Measurements from ENCODE around the gene INO80.
A peak's percentile ranks its signal among the peaks of the same experiment; 100 is the strongest.
"Not testable (repeated sequence)": the region's sequence is repeated elsewhere in the genome, so short reads cannot be mapped to it uniquely, and the experiment has no call there.

The INO80 gene

GRCh38 chr15:40963201-40963600 is 152.9 kb downstream of the INO80 start:
- no peak for TF ChIP-seq ZFX (IDR thresholded peaks at IDR 0.05)
- no peak overlapping the region for H3K27ac ChIP-seq

GRCh38 chr15:40962317-40962716 is 153.8 kb downstream of the INO80 start:
- H3K27ac ChIP-seq, result not testable (repeated sequence)

GRCh38 chr15:40961740-40962139 is 154.3 kb downstream of the INO80 start:
- H3K27ac ChIP-seq, result not testable (repeated sequence)

- H3K27ac ChIP-seq, result no peak overlapping the region
- TF ChIP-seq ZFX (IDR thresholded peaks at IDR 0.05), result no peak
- TF ChIP-seq CTCF (conservative IDR thresholded peaks at IDR 0.05), result no peak
These were observed 155.2 kb downstream of the INO80 start for GRCh38 chr15:40960925-40961324.

GRCh38 chr15:40960151-40960885 is 155.8 kb downstream of the INO80 start:
- H3K27ac ChIP-seq, result no peak overlapping the region
- no peak for TF ChIP-seq CTCF (conservative IDR thresholded peaks at IDR 0.05)
- no peak for TF ChIP-seq ZFX (IDR thresholded peaks at IDR 0.05)

GRCh38 chr15:40959331-40960141 is 156.5 kb downstream of the INO80 start:
- H3K27ac ChIP-seq, result no peak overlapping the region
- TF ChIP-seq CTCF (conservative IDR thresholded peaks at IDR 0.05) (no peak), ZFX (IDR thresholded peaks at IDR 0.05) (no peak)

- TF ChIP-seq ZFX (IDR thresholded peaks at IDR 0.05) (no peak), CTCF (conservative IDR thresholded peaks at IDR 0.05) (no peak)
- H3K27ac ChIP-seq, result no peak overlapping the region
These were observed 157.4 kb downstream of the INO80 start for GRCh38 chr15:40958723-40959122.

- peak overlapping the region; percentile 16 for H3K27ac ChIP-seq
- TF ChIP-seq ZFX (IDR thresholded peaks at IDR 0.05) (no peak), CTCF (conservative IDR thresholded peaks at IDR 0.05) (no peak)
These were observed 157.9 kb downstream of the INO80 start for GRCh38 chr15:40958146-40958545.

- H3K27ac ChIP-seq, result peak overlapping the region; percentile 16
- TF ChIP-seq CTCF (conservative IDR thresholded peaks at IDR 0.05) (no peak), ZFX (IDR thresholded peaks at IDR 0.05) (no peak)
These were observed 158.5 kb downstream of the INO80 start for GRCh38 chr15:40957581-40958051.

Data from C4-2B (cell line).